Hepatocyte (in vitro differentiated cells): ENCODE measurements around the gene DDR2. TPM values are rescaled to one million over a fixed set of nuclear protein-coding genes. Genes with fewer than 3 reads are reported as not detected.

ENCODE experiments used
- DNase-seq: peaks from one replicate; pipeline ENCODE4 v3.0.0-alpha.2; 2016; ENCODE audit warnings: low spot score
- H2AFZ ChIP-seq: fragments of 200-600 bp; sonication (generic); 2 replicates; pipeline ENCODE4 v1.6.0; 2016; ENCODE audit warnings: antibody characterized with exemption, mild to moderate bottlenecking
- H3K27ac ChIP-seq: fragments of 200-600 bp; sonication (generic); 2 replicates; pipeline ENCODE4 v1.5.1; 2016; ENCODE audit warnings: mild to moderate bottlenecking
- H3K27me3 ChIP-seq: fragments of 200-600 bp; sonication (generic); 2 replicates; pipeline ENCODE4 v1.6.1; 2016
- H3K36me3 ChIP-seq: fragments of 200-600 bp; sonication (generic); replicated peaks from 2 replicates; pipeline ENCODE4 v1.5.1; 2016; ENCODE audit warnings: low read depth; ENCODE audit not compliant: insufficient read depth
- H3K4me1 ChIP-seq: fragments of 200-600 bp; sonication (generic); 2 replicates; pipeline ENCODE4 v1.5.1; 2016; ENCODE audit warnings: mild to moderate bottlenecking, moderate library complexity; ENCODE audit not compliant: insufficient read depth
- H3K4me2 ChIP-seq: fragments of 200-600 bp; sonication (generic); 2 replicates; pipeline ENCODE4 v1.6.0; 2016
- H3K4me3 ChIP-seq: fragments of 200-600 bp; sonication (generic); 2 replicates; pipeline ENCODE4 v1.5.1; 2016; ENCODE audit warnings: mild to moderate bottlenecking
- H3K79me2 ChIP-seq: fragments of 200-600 bp; sonication (generic); 2 replicates; pipeline ENCODE4 v1.6.0; 2017; ENCODE audit warnings: mild to moderate bottlenecking
- H3K9me2 ChIP-seq: fragments of 200-600 bp; sonication (generic); replicated peaks from 2 replicates; pipeline ENCODE4 v1.6.0; 2017; ENCODE audit warnings: mild to moderate bottlenecking; ENCODE audit not compliant: insufficient read depth
- H3K9me3 ChIP-seq: fragments of 200-600 bp; sonication (generic); 2 replicates; pipeline ENCODE4 v1.5.1; 2016; ENCODE audit warnings: low read depth, mild to moderate bottlenecking
- H4K20me1 ChIP-seq: fragments of 200-600 bp; sonication (generic); 2 replicates; pipeline ENCODE4 v1.6.0; 2016; ENCODE audit warnings: mild to moderate bottlenecking; ENCODE audit not compliant: insufficient read depth, poor library complexity, severe bottlenecking
- CTCF ChIP-seq: fragments of 200-600 bp; sonication (generic); IDR thresholded peaks from 2 replicates; pipeline ENCODE4 v1.5.1; 2016; ENCODE audit warnings: antibody characterized with exemption, mild to moderate bottlenecking; ENCODE audit not compliant: poor library complexity
- EZH2 ChIP-seq: fragments of 200-600 bp; sonication (generic); IDR thresholded peaks from 2 replicates; pipeline ENCODE4 v1.6.1; 2016; ENCODE audit warnings: antibody characterized with exemption, mild to moderate bottlenecking, borderline replicate concordance
- EZH2phosphoT487 ChIP-seq: fragments of 200-600 bp; sonication (generic); IDR thresholded peaks from one replicate; pipeline ENCODE4 v1.6.1; 2018; ENCODE audit warnings: antibody characterized with exemption, mild to moderate bottlenecking, low read depth, moderate library complexity; ENCODE audit not compliant: unreplicated experiment, severe bottlenecking
- WGBS: methylation state at CpG from one replicate; pipeline ENCODE4 v1.1.6; 2016; ENCODE audit warnings: low lambda C conversion rate; ENCODE audit errors: missing lambda C conversion rate; 5-methylcytosine and 5-hydroxymethylcytosine counted together
- polyA plus RNA-seq: library from polyadenylated mRNA; unstranded; fragments of >200 nt; fragmentation: Nextera tagmentation; extraction: Ambion mirVana; gene quantifications from 2 replicates; pipeline ENCODE4 v1.2.1, GENCODE V29; 2016
- total RNA-seq: library from RNA; depleted of rRNA; stranded (reverse); fragments of >200 nt; gene quantifications from 2 replicates; pipeline ENCODE4 v1.2.3, GENCODE V29; 2014

The DDR2 gene
- total and polyA plus RNA-seq, 2 experiments from 2014 or later, result 15.7 to 40.2 TPM

- Histone ChIP-seq H3K4me2 (no peak overlapping the region), H3K79me2 (peaks cover 37% of the 10 kb centered on the region), H3K27me3 (no peaks in the 10 kb centered on the region), H3K9me3 (no peaks in the 10 kb centered on the region), H4K20me1 (no peaks in the 10 kb centered on the region), H3K9me2 (no peaks in the 10 kb centered on the region), H3K4me3 (no peak overlapping the region), H2AFZ (no peak overlapping the region), H3K4me1 (peaks cover 10% of the 10 kb centered on the region), H3K27ac (no peak overlapping the region), H3K36me3 (no peaks in the 10 kb centered on the region)
- TF ChIP-seq EZH2, result no peak
- no peak for TF ChIP-seq EZH2phosphoT487
- TF ChIP-seq CTCF, result no peak
- WGBS, result 35% methylated on average over 1 of the region's 1 CpG
- DNase-seq, result no peak
Measured at GRCh38 chr1:162682013-162682419, 49.8 kb downstream of the DDR2 start.

- H3K4me1 ChIP-seq, result peaks cover 3% of the 10 kb centered on the region
- H3K4me2 ChIP-seq, result no peak overlapping the region
Measured at GRCh38 chr1:162687870-162688269, 55.6 kb downstream of the DDR2 start.

GRCh38 chr1:162688521-162688920, 56.3 kb downstream of the DDR2 start:
- Histone ChIP-seq H4K20me1 (no peaks in the 10 kb centered on the region), H3K4me3 (no peak overlapping the region), H3K4me1 (peaks cover 3% of the 10 kb centered on the region), H3K4me2 (no peak overlapping the region), H2AFZ (no peak overlapping the region), H3K27ac (no peak overlapping the region), H3K79me2 (peaks cover 23% of the 10 kb centered on the region), H3K36me3 (no peaks in the 10 kb centered on the region), H3K9me3 (no peaks in the 10 kb centered on the region), H3K27me3 (no peaks in the 10 kb centered on the region), H3K9me2 (no peaks in the 10 kb centered on the region)
- WGBS, result 66% methylated on average over 4 of the region's 4 CpGs
- no peak for DNase-seq
- TF ChIP-seq CTCF (no peak), EZH2phosphoT487 (no peak), EZH2 (no peak)

More at GRCh38 chr1:162687870-162688269, 55.6 kb downstream of the DDR2 start:
- H3K27me3 ChIP-seq, result no peaks in the 10 kb centered on the region
- 87% methylated on average over 6 of the region's 6 CpGs for WGBS
- DNase-seq, result no peak
- no peaks in the 10 kb centered on the region for H3K9me2 ChIP-seq
- H3K4me3 ChIP-seq, result no peak overlapping the region
- no peaks in the 10 kb centered on the region for H3K36me3 ChIP-seq
- H4K20me1 ChIP-seq, result no peaks in the 10 kb centered on the region
- peaks cover 21% of the 10 kb centered on the region for H3K79me2 ChIP-seq
- H3K27ac ChIP-seq, result no peak overlapping the region
- no peak overlapping the region for H2AFZ ChIP-seq
- no peak for TF ChIP-seq EZH2phosphoT487
- TF ChIP-seq EZH2, result no peak
- no peak for TF ChIP-seq CTCF
- no peaks in the 10 kb centered on the region for H3K9me3 ChIP-seq

GRCh38 chr1:162688931-162689330, 56.7 kb downstream of the DDR2 start:
- WGBS, result 99% methylated on average over 5 of the region's 5 CpGs
- Histone ChIP-seq H3K4me2 (no peak overlapping the region), H3K27ac (no peak overlapping the region), H3K9me3 (no peaks in the 10 kb centered on the region), H2AFZ (no peak overlapping the region), H3K36me3 (no peaks in the 10 kb centered on the region), H3K27me3 (no peaks in the 10 kb centered on the region), H4K20me1 (no peaks in the 10 kb centered on the region), H3K4me3 (no peak overlapping the region), H3K4me1 (peaks cover 3% of the 10 kb centered on the region), H3K9me2 (no peaks in the 10 kb centered on the region), H3K79me2 (peaks cover 23% of the 10 kb centered on the region)
- DNase-seq, result no peak
- TF ChIP-seq EZH2, result no peak
- TF ChIP-seq EZH2phosphoT487, result no peak
- TF ChIP-seq CTCF, result no peak
